Mesenchymal stem cell (in vitro differentiated cells and primary cell): ENCODE data around the gene FCN3.

ENCODE experiments used
- DNase-seq: peaks from one replicate; pipeline ENCODE4 v3.0.0-alpha.2; 2013
- H2AFZ ChIP-seq: one replicate; pipeline ENCODE4 v1.6.1; 2013; ENCODE audit warnings: low read depth, mild to moderate bottlenecking, control low read depth, inconsistent platforms, low read length, moderate library complexity
- H2AK5ac ChIP-seq: 2 replicates; pipeline ENCODE4 v1.6.1; 2013; ENCODE audit warnings: low read length, moderate library complexity, mild to moderate bottlenecking, inconsistent platforms; ENCODE audit not compliant: severe bottlenecking
- H2BK120ac ChIP-seq: one replicate; pipeline ENCODE4 v1.6.1; 2013; ENCODE audit warnings: low read depth, mild to moderate bottlenecking, inconsistent platforms, low read length, moderate library complexity
- H2BK12ac ChIP-seq, 2 experiments: one replicate each; pipeline ENCODE4 v1.6.1; 2013; ENCODE audit warnings: inconsistent platforms in 2 of 2, low read length in 2 of 2, mild to moderate bottlenecking in 2 of 2, moderate library complexity in 2 of 2, control low read depth in 1 of 2
- H2BK15ac ChIP-seq: one replicate; pipeline ENCODE4 v1.6.1; 2013; ENCODE audit warnings: mild to moderate bottlenecking, low read depth, inconsistent platforms; ENCODE audit not compliant: poor library complexity, severe bottlenecking
- H2BK5ac ChIP-seq: 2 replicates; pipeline ENCODE4 v1.6.1; 2013; ENCODE audit warnings: low read depth, mild to moderate bottlenecking, low read length, control low read depth, inconsistent platforms; ENCODE audit not compliant: poor library complexity, severe bottlenecking
- H3K14ac ChIP-seq, 2 experiments: one replicate each; pipeline ENCODE4 v1.6.1; 2013; ENCODE audit warnings: inconsistent platforms in 2 of 2, low read length in 2 of 2, control low read depth in 1 of 2, mild to moderate bottlenecking in 1 of 2, moderate library complexity in 1 of 2
- H3K18ac ChIP-seq, 2 experiments: one replicate each; pipeline ENCODE4 v1.6.1; 2013; ENCODE audit warnings: inconsistent platforms in 2 of 2, low read length in 2 of 2, control low read depth in 1 of 2, low read depth in 1 of 2, mild to moderate bottlenecking in 1 of 2
- H3K23ac ChIP-seq, 2 experiments: one replicate each; pipeline ENCODE4 v1.6.1; 2013; ENCODE audit warnings: inconsistent platforms in 2 of 2, low read length in 2 of 2, mild to moderate bottlenecking in 2 of 2, moderate library complexity in 2 of 2, control low read depth in 1 of 2
- H3K27ac ChIP-seq: 2 replicates; pipeline ENCODE4 v1.5.1; 2013; ENCODE audit warnings: mild to moderate bottlenecking, moderate library complexity, low read length, control low read depth, inconsistent platforms; ENCODE audit not compliant: poor library complexity, severe bottlenecking
- H3K27me3 ChIP-seq, 2 experiments: 2 replicates each; pipeline versions ENCODE4 v1.6.1 to v1.7.0; 2013; ENCODE audit warnings: low read length in 2 of 2, mild to moderate bottlenecking in 2 of 2, moderate library complexity in 2 of 2, control low read depth in 1 of 2, inconsistent platforms in 1 of 2; ENCODE audit not compliant: control insufficient read depth in 1 of 2, insufficient read depth in 1 of 2
- H3K36me3 ChIP-seq, 2 experiments: 2 replicates each; pipeline versions ENCODE4 v1.6.1 to v1.7.0; 2013; ENCODE audit warnings: low read length in 2 of 2, control low read depth in 1 of 2, inconsistent platforms in 1 of 2, low read depth in 1 of 2, mild to moderate bottlenecking in 1 of 2; ENCODE audit not compliant: insufficient read depth in 2 of 2, control insufficient read depth in 1 of 2
- H3K4ac ChIP-seq, 2 experiments: one replicate each; pipeline ENCODE4 v1.6.1; 2013; ENCODE audit warnings: inconsistent platforms in 2 of 2, low read length in 2 of 2, mild to moderate bottlenecking in 2 of 2, moderate library complexity in 2 of 2, control low read depth in 1 of 2, low read depth in 1 of 2
- H3K4me1 ChIP-seq: 2 replicates; pipeline ENCODE4 v1.6.1; 2013; ENCODE audit warnings: low read depth, low read length, control low read depth; ENCODE audit not compliant: control insufficient read depth, insufficient read depth
- H3K4me2 ChIP-seq: 2 replicates; pipeline ENCODE4 v1.6.1; 2013; ENCODE audit warnings: low read length, mild to moderate bottlenecking, inconsistent platforms; ENCODE audit not compliant: poor library complexity, severe bottlenecking
- H3K4me3 ChIP-seq, 2 experiments: 2 replicates each; pipeline versions ENCODE4 v1.5.1 to v1.7.0; 2013; ENCODE audit warnings: low read length in 2 of 2, mild to moderate bottlenecking in 2 of 2, control low read depth in 1 of 2, low read depth in 1 of 2; ENCODE audit not compliant: insufficient read depth in 1 of 2
- H3K79me1 ChIP-seq: replicated peaks from 2 replicates; pipeline ENCODE4 v1.6.1; 2013; ENCODE audit warnings: mild to moderate bottlenecking, control low read depth, low read length, inconsistent platforms; ENCODE audit not compliant: poor library complexity, severe bottlenecking
- H3K9ac ChIP-seq: 2 replicates; pipeline ENCODE4 v1.7.0; 2013; ENCODE audit warnings: mild to moderate bottlenecking, low read length, moderate library complexity
- H3K9me3 ChIP-seq: 2 replicates; pipeline ENCODE4 v1.7.0; 2013; ENCODE audit warnings: mild to moderate bottlenecking, low read length; ENCODE audit not compliant: control insufficient read depth
- H4K8ac ChIP-seq: one replicate; pipeline ENCODE4 v1.6.1; 2013; ENCODE audit warnings: inconsistent platforms, mild to moderate bottlenecking, low read length, moderate library complexity
- H4K91ac ChIP-seq: one replicate; pipeline ENCODE4 v1.6.1; 2013; ENCODE audit warnings: mild to moderate bottlenecking, low read length, inconsistent platforms
- WGBS: methylation state at CpG from one replicate; pipeline ENCODE4 v1.1.7; 2013; ENCODE audit warnings: mixed read lengths; 5-methylcytosine and 5-hydroxymethylcytosine counted together

FCN3 gene

GRCh38 chr1:27358928-27359313, 15.7 kb downstream of the FCN3 start:
- Histone ChIP-seq H3K18ac (no peak overlapping the region), H3K36me3 (peaks cover 83 to 86% of the 10 kb centered on the region in 2 experiments)
- whole genome bisulfite sequencing, result 97% methylated on average over 5 of the region's 5 CpGs

GRCh38 chr1:27358038-27358927, 16.3 kb downstream of the FCN3 start:
- no peak overlapping the region for H2AK5ac ChIP-seq
- H3K4me1 ChIP-seq, result peaks cover 12% of the 10 kb centered on the region
- no peak overlapping the region for H2BK5ac ChIP-seq
- no peak overlapping the region for H3K4ac ChIP-seq
- peaks cover 81 to 86% of the 10 kb centered on the region in 2 experiments for H3K36me3 ChIP-seq
- no peak for DNase-seq
- H3K9me3 ChIP-seq, result no peaks in the 10 kb centered on the region
- no peak overlapping the region for H4K91ac ChIP-seq
- H3K14ac ChIP-seq, result no peak overlapping the region
- no peak overlapping the region for H3K18ac ChIP-seq
- H2BK15ac ChIP-seq, result no peak overlapping the region
- no peaks in the 10 kb centered on the region for H3K27me3 ChIP-seq
- H2BK12ac ChIP-seq, result no peak overlapping the region
- H3K27ac ChIP-seq, result no peak overlapping the region
- no peak overlapping the region for H3K4me2 ChIP-seq
- no peak overlapping the region for H2AFZ ChIP-seq
- no peak overlapping the region for H2BK120ac ChIP-seq
- H3K23ac ChIP-seq, result no peak overlapping the region
- H3K9ac ChIP-seq, result no peak overlapping the region
- no peaks in the 10 kb centered on the region for H3K79me1 ChIP-seq
- 97% methylated on average over 17 of the region's 21 CpGs for WGBS
- H3K4me3 ChIP-seq, result no peak overlapping the region
- H4K8ac ChIP-seq, result no peak overlapping the region

More at GRCh38 chr1:27358928-27359313, 15.7 kb downstream of the FCN3 start:
- H3K4ac ChIP-seq, result no peak overlapping the region
- no peak overlapping the region for H4K91ac ChIP-seq
- no peak overlapping the region for H2BK12ac ChIP-seq
- H3K4me3 ChIP-seq, result no peak overlapping the region
- peaks cover 12% of the 10 kb centered on the region for H3K4me1 ChIP-seq
- no peaks in the 10 kb centered on the region for H3K27me3 ChIP-seq
- H3K27ac ChIP-seq, result no peak overlapping the region
- no peak overlapping the region for H4K8ac ChIP-seq
- H3K9me3 ChIP-seq, result no peaks in the 10 kb centered on the region
- no peak overlapping the region for H2BK5ac ChIP-seq
- no peak for DNase-seq
- H3K79me1 ChIP-seq, result peaks cover under 1% of the 10 kb centered on the region
- no peak overlapping the region for H3K14ac ChIP-seq
- H3K23ac ChIP-seq, result no peak overlapping the region
- H3K4me2 ChIP-seq, result no peak overlapping the region
- no peak overlapping the region for H2BK120ac ChIP-seq
- no peak overlapping the region for H2AFZ ChIP-seq
- H2BK15ac ChIP-seq, result no peak overlapping the region
- H2AK5ac ChIP-seq, result no peak overlapping the region
- no peak overlapping the region for H3K9ac ChIP-seq

GRCh38 chr1:27357281-27358037, 17.2 kb downstream of the FCN3 start:
- Histone ChIP-seq H4K91ac (no peak overlapping the region), H2BK120ac (no peak overlapping the region), H3K14ac (no peak overlapping the region), H3K79me1 (no peaks in the 10 kb centered on the region), H3K4ac (no peak overlapping the region), H3K4me2 (no peak overlapping the region), H2BK12ac (no peak overlapping the region), H3K23ac (no peak overlapping the region), H2BK15ac (no peak overlapping the region), H3K27ac (no peak overlapping the region), H3K36me3 (peaks cover 77 to 81% of the 10 kb centered on the region in 2 experiments), H3K4me1 (peaks cover 12% of the 10 kb centered on the region), H3K4me3 (no peak overlapping the region), H2BK5ac (no peak overlapping the region), H4K8ac (no peak overlapping the region), H2AK5ac (no peak overlapping the region), H3K9ac (no peak overlapping the region), H3K9me3 (no peaks in the 10 kb centered on the region), H3K18ac (no peak overlapping the region), H3K27me3 (no peaks in the 10 kb centered on the region), H2AFZ (no peak overlapping the region)
- WGBS, result 39% methylated on average over 39 of the region's 40 CpGs
- peak; percentile 55 for DNase-seq

GRCh38 chr1:27356619-27357280, 17.9 kb downstream of the FCN3 start:
- Histone ChIP-seq H3K18ac (no peak overlapping the region), H2AFZ (no peak overlapping the region)
- 89% methylated on average over 37 of the region's 37 CpGs for WGBS

More at GRCh38 chr1:27356619-27357280, 17.9 kb downstream of the FCN3 start:
- Histone ChIP-seq H2BK5ac (no peak overlapping the region), H4K91ac (no peak overlapping the region), H2BK15ac (no peak overlapping the region), H3K4ac (no peak overlapping the region), H3K27me3 (no peaks in the 10 kb centered on the region), H3K14ac (no peak overlapping the region), H3K4me3 (no peak overlapping the region), H3K9ac (no peak overlapping the region), H2AK5ac (no peak overlapping the region), H3K27ac (no peak overlapping the region), H3K9me3 (no peaks in the 10 kb centered on the region), H4K8ac (no peak overlapping the region), H3K79me1 (no peaks in the 10 kb centered on the region), H3K36me3 (peaks cover 71 to 74% of the 10 kb centered on the region in 2 experiments), H3K23ac (no peak overlapping the region), H3K4me1 (peaks cover 12% of the 10 kb centered on the region), H2BK120ac (no peak overlapping the region), H2BK12ac (no peak overlapping the region), H3K4me2 (no peak overlapping the region)
- no peak for DNase-seq
